HuH-7 (cell line): ENCODE results near the gene DHFR2.
"Not testable (repeated sequence)": the region's sequence is repeated elsewhere in the genome, so short reads cannot be mapped to it uniquely, and the experiment has no call there.

Experiments
- DNase-seq: peaks from one replicate; pipeline ENCODE4 v3.0.0; 2011; ENCODE audit warnings: low spot score

Gene DHFR2

DNA sequence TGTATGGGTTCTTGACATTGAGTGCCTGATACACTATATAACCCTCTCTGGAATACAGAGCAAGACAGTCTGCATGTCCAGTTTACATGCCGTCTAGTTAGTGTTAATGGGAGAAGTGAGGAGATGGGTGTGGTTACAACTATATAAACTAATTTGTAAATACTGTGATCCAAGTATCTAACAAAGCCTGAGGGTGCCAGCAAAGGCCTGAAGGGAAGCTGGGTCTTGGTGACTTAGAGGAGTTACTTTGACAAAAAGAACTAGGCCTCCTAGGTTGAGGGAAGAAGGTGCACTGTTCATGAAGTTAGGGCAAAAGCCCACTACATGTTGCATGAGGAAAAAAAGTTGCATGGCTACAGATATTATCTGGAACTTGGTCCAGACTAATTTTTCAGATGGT, 2.4 kb upstream of the DHFR2 start:
- DNase-seq, result no peak

DNA sequence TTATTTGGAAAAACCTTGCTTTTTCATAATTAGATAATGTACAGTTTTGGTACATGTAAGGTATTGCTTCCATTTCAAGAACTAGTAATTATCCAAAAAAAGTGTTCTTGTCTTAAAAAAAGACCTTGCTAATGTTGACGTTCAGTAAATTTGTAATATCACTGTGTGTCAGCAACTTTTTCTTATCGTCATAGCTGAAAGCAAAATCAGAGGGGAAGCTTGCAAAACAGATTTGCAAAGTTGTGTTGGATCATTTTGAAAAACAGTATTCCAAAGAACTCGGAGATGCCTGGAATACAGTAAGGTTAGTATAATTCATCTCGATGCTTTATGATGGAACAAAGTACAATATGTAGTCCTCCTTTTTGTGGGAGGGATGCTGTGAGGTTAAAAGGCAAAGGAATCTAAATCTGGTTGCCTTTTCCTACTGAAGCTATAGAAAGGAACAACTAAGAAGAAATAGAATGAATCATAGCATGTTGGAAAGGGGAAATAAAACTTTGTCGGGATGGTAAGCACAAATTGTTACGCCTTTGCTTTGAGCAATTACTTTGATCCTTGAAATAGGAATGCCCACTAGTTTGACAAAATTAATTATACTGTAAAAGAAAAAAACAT, 1.6 kb upstream of the DHFR2 start:
- DNase-seq, result no peak

DNA sequence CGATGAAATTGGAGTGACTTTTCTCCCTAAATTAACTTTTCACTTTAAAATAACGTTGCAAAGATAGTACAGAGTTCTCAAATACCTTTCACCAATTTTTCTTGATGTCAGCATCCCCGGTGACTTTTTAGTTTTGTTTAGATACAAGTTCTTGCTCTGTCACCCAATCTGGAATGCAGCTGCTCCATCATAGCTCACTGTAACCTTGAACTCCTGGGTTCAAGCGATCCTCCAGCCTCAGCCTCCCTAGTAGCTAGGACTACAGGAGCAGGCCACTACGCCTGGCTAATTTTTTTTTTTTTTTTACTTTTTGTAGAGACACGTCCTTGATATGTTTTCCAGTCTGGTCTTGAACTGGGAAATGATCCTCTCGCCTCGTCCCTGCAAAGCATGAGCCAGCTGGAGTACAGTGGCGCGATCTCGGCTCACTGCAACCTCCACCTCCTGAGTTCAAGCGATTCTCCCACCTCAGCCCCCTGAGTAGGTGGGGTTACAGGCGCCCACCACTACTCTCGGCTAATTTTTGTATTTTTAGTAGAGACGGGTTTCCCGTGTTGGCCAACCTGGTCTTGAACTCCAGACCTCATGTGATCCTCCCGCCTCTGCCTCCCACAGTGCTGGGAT, 892 bp upstream of the DHFR2 start:
- no peak for DNase-seq

DNA sequence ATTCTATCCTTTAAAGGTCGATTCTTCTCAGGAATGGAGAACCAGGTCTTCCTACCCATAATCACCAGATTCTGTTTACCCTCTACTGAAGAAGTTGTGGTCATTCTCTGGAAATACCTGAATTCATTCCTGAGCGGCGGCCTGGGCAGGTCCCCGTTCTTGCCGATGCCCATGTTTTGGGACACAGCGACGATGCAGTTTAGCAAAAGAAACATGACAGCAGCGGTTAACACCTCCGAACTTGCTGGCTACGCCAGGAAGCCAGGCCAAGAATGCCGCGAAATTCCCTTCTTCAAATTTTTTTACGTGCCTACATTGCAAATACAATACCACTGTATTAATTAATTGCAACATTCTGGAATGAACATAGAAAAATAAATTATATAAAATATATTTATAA, 1.4 kb downstream of the DHFR2 start:
- DNase-seq, result no peak

DNA sequence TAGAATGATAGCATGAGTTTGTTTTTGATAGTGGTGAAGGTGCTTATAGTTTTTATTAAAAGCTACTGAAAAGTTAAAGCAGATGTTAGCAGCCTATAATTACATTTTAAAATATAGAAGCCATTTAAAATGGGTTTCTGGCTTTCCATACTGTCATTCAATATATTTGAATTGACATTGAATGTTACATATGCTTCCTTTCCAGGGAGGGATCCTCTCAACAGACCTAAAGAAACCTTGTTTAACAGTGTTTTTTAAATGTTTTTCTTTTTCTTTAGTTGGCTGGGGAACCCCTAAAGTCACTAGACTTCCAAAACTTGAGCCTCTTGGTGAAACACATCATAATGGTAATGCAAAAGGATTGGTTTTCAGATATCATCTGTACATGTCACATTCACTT, 12.2 kb downstream of the DHFR2 start:
- no peak for DNase-seq

DNA sequence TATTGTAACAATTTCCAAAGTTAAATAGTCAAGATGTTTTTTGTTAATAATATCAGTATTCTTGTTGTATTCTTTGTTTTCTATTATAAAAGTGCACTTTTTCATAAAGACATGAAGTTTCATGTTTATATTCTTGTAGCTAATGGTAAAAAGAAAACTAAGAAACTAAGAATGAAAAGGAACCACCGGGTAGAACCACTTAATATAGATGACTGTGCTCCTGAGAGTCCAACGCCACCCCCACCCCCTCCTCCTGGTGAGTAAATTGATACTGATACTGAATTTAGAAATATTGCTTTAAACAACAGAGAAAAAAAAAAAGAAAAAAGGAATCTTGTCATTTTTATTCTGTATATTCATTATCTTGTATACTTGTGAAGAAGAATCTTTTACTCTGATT, 13.4 kb downstream of the DHFR2 start:
- DNase-seq, result no peak

DNA sequence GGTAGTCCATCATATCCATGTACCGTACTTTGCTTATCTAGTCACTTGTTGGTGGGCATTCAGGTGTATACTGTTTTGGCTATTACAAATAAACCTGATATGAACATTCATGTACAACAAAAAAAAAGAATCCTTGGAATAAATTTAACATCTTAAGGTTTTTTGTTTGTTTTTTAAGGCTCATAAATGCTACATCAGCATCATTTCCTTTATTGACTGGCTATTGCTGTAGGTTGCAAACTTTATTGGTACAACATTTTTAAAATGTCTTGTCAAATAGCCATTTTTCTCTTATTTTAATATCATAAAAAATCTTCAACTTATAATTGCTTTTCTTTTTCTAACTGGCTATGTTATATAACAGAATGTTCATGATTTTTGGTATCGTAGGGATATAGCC, 16.2 kb downstream of the DHFR2 start:
- no peak for DNase-seq

DNA sequence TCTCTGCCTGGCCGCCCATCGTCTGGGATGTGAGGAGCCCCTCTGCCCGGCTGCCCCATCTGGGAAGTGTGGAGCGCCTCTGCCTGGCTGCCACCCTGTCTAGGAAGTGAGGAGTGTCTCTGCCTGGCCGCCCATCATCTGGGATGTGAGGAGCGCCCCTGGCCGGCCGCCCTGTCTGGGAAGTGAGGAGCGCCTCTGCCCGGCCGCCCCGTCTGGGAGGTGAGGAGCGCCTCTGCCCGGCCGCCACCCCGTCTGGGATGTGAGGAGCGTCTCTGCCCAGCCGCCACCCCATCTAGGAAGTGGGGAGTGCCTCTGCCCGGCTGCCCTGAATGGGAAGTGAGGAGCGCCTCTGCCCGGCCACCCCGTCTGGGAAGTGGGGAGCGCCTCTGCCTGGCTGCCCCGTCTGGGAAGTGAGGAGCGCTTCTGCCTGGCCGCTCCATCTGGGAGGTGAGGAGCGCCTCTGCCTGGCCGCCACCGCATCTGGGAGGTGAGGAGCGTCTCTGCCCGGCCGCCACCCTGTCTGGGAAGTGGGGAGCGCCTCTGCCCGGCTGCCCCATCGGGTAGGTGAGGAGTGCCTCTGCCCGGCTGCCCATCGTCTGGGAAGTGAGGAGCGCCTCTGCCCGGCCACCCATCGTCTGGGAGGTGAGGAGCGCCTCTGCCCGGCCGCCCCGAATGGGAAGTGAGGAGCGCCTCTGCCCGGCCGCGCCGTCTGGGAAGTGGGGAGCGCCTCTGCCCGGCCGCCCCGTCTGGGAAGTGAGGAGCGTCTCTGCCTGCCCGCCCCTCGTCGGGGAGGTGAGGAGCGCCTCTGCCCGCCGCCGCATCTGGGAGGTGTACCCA, 18.4 kb downstream of the DHFR2 start:
- not testable (repeated sequence) for DNase-seq

DNA sequence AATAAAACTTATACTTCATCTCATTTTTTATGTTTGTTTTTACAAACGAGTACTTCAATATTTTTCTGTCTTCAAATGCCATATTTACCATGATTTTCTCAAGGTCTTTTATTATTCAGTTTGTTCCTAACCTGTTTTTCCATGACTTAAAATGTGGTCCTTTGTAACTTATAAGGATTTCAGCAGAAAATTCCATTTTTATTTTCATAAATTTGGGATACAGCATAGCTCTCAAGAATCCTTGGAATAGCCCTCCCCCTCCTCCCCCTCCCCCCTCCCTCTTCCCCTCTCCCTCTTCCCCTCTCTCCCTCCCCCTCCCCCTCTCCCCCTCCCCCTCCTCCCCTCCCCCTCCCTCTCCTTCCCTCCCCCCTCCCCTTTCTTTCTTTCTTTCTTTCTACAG, 19.4 kb downstream of the DHFR2 start:
- no peak for DNase-seq

DNA sequence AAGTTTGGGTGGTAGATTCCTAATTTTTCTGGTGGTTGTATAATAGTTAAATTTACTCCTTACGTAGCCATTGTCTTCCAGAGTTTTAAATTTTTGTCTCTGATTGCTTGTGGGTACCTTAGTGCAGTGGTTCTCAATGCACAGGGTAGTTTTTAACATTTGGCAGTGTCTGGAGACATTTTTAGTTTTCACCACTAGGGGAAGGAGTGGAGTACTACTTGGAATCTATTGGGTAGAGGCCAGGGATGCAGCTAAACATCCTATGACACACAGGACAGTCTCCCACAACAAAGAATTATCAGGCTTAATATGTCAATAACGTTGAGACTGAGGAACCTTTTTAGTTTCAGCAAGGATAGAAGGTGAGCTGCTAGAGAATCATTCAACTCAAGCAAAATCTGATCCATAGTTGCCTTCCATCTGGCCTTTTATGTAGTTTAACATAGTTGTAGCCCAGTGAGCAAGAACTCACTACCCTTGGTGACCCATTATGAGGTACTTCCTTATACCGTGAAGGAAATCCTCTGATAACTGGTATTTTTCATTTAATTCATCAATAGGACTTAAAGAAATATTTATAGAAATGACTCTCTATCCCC, 25.7 kb downstream of the DHFR2 start:
- DNase-seq, result peak; percentile 74

DNA sequence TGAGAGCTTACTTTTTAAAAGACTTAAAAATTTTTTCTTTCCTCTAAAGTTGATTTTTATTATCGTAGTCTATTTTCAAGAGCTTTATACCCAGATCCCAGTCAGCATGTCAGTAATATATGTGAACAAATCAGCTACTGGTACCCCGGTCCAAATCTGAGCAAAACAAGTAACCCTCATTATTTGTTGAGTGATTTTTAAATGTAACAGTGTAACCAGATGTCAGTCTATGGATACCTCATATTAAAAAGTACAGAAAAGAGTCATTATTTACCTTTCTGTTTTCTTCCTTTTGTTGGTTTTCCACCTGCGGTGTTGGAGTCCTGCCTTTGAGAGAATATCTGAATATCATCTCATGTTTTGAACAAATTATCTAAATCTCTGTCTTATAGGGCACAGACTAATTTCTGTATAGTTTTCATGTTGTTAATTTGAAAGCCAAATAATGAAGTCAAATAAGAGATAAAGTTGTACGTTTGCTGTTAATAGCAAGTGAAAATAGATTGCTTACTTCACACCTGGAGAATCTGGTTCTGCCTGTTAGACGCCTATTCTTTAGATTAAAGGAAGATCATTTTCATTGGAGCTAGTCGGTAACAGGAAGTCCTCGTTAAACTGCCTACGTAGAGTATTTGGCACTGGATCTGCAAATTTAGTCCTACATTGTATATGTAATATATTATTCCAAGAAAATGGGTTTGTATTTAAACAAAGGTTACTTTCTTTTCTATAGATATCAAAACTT, 34.5 kb downstream of the DHFR2 start, which contains the start of gene STX19:
STX19 (minus strand) TSS at position 505 of the 745 bp plus-strand sequence. CDS start 13,328 bp downstream, outside the sequence.
- DNase-seq, result no peak

DNA sequence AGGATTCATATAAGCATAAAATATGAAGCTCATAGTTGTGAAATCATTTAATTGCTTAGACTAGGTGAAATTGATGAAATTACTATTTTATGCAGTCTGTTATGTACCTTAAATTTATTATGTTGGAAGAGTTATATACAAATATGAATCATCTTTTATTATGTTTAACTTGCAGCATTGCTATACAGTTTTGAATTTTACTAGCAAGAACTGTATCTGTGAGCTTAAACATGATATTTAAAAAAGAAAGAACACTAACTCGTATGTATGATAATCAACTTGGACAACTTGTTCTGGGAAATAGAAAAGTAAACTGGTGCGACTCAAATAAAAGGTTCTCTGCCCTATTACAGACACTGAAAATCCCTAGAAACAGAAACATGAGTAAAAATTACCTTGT, 36.1 kb downstream of the DHFR2 start:
- DNase-seq, result no peak

DNA sequence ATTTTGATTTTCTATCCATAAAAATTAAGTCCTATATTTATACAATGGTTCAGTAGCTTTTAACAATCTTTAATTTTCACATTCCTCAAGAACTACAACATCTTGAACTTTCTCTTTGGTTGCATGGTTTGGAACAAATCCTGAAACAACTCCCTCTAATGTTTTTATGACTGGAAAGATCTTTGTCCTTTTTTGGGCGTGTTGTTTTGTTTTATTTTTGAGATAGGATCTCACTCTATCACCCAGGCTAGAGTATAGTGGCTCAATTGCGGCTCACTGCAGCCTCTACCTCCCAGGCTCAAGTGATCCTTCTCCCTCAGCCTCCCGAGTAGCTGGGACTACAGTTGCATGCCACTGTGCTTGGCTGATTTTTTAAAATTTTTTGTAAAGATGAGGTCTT, 38.3 kb downstream of the DHFR2 start:
- DNase-seq, result no peak

DNA sequence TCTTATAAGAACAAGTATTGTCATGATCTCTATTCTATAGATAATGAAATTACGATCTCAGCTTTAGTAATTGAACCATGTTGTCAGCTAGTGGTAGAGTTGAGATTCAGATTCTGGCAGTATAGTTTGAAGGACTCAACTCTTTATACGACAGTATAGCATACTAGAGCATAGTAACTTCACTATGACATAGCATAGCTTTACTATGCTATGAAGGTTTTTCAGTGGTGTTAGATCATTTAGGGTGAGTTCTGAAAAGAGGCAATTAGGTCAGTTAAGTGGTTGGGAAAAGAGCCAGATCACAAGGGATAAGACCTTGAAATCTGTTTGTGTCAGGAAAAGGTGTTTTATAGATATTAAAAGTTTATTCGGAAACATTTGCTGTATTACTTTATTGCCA, 42.4 kb downstream of the DHFR2 start:
- no peak for DNase-seq

DNA sequence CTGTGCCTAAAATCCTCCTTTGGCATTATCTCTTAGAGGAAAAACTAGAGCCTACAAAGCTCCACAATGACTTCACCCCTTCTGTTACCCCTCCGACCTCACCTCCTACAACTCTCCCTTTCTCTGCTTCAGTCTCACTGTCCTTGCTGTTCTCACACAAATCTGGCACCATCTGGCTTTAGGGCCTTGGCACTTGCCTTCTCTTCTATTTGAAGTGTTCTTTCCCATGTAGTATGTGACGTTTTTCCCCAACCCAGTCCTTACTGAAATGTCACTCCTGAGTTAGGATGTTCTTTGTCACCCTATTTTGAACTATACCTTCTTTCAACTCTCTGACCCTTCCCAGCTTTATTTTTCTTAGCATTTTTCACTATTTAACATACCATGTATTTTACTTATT, 43.1 kb downstream of the DHFR2 start:
- DNase-seq, result no peak

DNA sequence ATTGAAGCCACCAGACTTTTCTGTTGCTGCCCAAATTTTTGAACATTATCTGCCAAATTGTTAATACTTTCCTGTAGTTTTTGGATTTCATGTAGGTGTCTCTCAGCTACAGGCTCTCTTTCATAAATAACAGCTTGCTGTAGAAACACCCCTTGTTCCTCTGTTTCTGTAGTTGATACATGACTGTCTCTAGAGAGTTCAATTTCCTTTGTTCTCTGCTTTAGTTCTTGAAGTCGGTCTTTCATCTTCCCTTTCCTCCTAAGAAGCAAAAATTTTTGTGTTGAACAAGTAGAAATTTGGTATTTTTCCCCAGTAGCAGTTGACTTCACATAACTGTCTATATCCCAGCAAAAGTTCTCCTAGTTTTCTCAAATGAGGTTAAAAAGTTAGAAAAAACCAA, 47.7 kb downstream of the DHFR2 start:
- no peak for DNase-seq

DNA sequence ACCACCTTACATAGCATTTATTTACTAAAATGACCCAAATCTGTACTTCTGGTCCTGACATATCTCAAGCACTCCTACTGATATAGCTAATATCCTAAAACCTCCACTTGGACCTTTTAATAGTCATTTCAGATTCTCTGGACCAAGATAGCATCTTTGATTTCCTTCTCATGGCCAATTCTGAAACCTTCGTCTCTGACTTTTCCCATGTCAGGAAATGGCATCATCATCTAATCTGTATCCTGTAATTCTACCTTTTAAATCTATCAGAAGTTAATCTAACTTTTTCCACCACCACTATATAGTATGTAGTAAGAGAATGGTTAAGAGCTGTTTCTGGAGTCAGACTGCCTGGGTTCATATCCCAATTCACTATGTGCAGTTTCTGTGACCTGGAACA, 50.5 kb downstream of the DHFR2 start:
- no peak for DNase-seq

DNA sequence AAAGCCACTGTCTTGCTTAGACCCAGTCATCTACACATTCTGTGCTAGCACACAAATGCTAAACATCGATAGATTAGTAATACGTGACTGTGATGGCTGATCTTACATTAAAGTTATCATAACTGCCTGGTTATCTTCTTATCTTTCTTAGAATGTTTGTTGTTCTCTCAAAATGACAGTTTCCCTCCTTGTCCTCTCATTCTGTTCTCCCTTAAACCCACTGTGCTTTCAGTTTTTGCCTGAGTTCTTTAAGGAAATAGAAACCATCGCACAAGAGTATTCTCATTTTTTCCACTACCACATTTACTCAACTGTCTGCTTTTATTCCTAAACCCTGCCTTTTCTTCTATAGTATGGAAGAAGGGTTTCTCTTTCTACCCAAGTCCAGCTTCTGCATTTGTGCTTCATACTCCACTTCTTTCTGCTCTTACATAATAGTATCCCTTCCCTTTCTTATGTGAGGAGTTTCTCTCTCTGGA, 51.4 kb downstream of the DHFR2 start:
- DNase-seq, result no peak

DNA sequence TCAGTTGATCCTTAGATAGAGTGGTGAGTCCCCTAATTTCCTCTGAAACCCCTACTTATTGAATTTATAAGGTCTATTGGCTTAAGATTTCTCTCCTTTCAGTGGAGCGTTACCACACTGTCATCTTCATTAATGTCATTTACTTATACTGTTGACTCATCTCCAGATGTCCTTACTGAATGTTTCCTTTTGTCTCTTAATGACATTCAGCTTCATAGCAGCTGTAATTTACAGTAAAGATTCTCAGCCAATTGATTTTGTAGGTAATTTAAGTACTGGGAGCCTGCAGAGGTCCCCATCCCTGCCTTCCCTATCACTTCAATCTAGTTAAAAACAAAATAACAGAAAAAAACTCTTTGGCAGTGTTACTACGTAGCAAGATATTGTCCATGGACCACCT, 53.1 kb downstream of the DHFR2 start:
- DNase-seq, result no peak

DNA sequence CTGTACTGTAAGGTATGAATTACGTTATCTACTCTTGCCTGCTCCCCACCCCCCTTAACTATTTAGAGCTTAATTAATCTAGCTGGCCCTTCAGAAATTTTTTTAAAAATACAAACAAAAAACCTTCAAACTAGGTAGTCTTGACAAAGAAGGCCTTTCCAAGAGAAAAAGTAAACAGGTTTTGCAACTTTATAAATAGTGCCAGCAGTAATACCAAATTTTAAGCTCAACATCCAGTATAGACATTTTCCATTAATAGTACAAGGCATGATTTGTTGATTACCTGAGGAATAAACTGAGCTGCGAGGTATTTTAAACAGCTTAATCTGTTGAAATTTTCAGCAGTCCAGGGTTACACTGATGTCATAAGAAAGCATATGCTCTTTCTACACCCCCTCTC, 54.5 kb downstream of the DHFR2 start:
- DNase-seq, result no peak
